T1000 (cell line): ENCODE results near the gene NR4A3.

ENCODE experiments used
- DNase-seq: peaks from one replicate; lab custom pipeline; 2025; ENCODE audit warnings: mixed read lengths; lab: John Stamatoyannopoulos, UW

NR4A3 gene

GRCh38 chr9:99814359-99814758 lies 7.3 kb upstream of the NR4A3 start:
- DNase-seq: no peak

GRCh38 chr9:99816392-99816791 lies 5.3 kb upstream of the NR4A3 start:
- DNase-seq: no peak

- no peak for DNase-seq
These were observed 3.2 kb upstream of the NR4A3 start for GRCh38 chr9:99818500-99818899.

- DNase-seq: peak; percentile 92
These were observed 2.4 kb upstream of the NR4A3 start for GRCh38 chr9:99819123-99819855.

- peak; percentile 97 for DNase-seq
These were observed 1.6 kb upstream of the NR4A3 start for GRCh38 chr9:99819856-99820684.

- DNase-seq: no peak
These were observed 845 bp upstream of the NR4A3 start for GRCh38 chr9:99820685-99821395.

- peak; percentile 34 for DNase-seq
These were observed 572 bp downstream of the NR4A3 start for GRCh38 chr9:99822109-99822805.

GRCh38 chr9:99822806-99823591 lies 1.3 kb downstream of the NR4A3 start:
- no peak for DNase-seq

GRCh38 chr9:99823681-99824377 lies 2.1 kb downstream of the NR4A3 start:
- peak; percentile 9 for DNase-seq

GRCh38 chr9:99824378-99825171 lies 2.9 kb downstream of the NR4A3 start:
- no peak for DNase-seq

- no peak for DNase-seq
These were observed 3.7 kb downstream of the NR4A3 start for GRCh38 chr9:99825172-99826046.

- DNase-seq: no peak
These were observed 4.9 kb downstream of the NR4A3 start for GRCh38 chr9:99826579-99826978.

- DNase-seq: no peak
These were observed 5.6 kb downstream of the NR4A3 start for GRCh38 chr9:99827244-99827643.

- no peak for DNase-seq
These were observed 6.3 kb downstream of the NR4A3 start for GRCh38 chr9:99828054-99828416.

- no peak for DNase-seq
These were observed 6.9 kb downstream of the NR4A3 start for GRCh38 chr9:99828417-99829176.

- no peak for DNase-seq
These were observed 10.3 kb downstream of the NR4A3 start for GRCh38 chr9:99831857-99832557.

- DNase-seq: no peak
These were observed 10.8 kb downstream of the NR4A3 start for GRCh38 chr9:99832558-99832864.

GRCh38 chr9:99833735-99834134 lies 12.1 kb downstream of the NR4A3 start:
- no peak for DNase-seq
